Left cardiac atrium (tissue), 4 donors: ENCODE data around the gene CLEC18A. TPM values are rescaled to one million over a fixed set of nuclear protein-coding genes. Genes with fewer than 3 reads are reported as not detected.
"Not testable (repeated sequence)": the region's sequence is repeated elsewhere in the genome, so short reads cannot be mapped to it uniquely, and the experiment has no call there.

ENCODE experiments used
- ATAC-seq, 2 donors: fragments of 200-7000 bp; cut with Tn5 transposase; one replicate each; pipeline ENCODE4 v1.9.1; 2020; ENCODE audit warnings: mild to moderate bottlenecking in 2 of 2, moderate library complexity in 2 of 2
- DNase-seq: peaks from one replicate; pipeline ENCODE4 v3.0.0-alpha.2; 2020
- intact Hi-C, 2 donors: fragments of 100-400 bp; cut with DNase I; formaldehyde crosslinking; loops; one replicate each; pipeline versions ENCODE4 v1.14.1 to v1.15.1; 2022 to 2023
- long read RNA-seq: library from polyadenylated mRNA; unstranded; transcript quantifications from one replicate; pipeline ENCODE4 v2.0.0, GENCODE V29; 2021
- total RNA-seq, 2 donors: library from RNA; stranded (reverse); fragmentation: NEBNext Ultra II Directional; extraction: Animal tissue kit (Norgen Biotek cat#: 25700); gene quantifications; one replicate each; pipeline ENCODE4 v1.2.1, GENCODE V29; 2021
- donor health status: DM: no; HTN: yes; CAD: no.
- donor health status: DM: no; HTN: yes; CAD: no; lungs with severe emphysema.
- donor health status: DM: yes; HTN: yes; CAD: no.
- donor health status: Dilated cardiomyopathy.

Gene CLEC18A
- under 1 TPM; 0.21 to 0.24 TPM for total RNA-seq
- long read RNA-seq: 0 reads

DNA sequence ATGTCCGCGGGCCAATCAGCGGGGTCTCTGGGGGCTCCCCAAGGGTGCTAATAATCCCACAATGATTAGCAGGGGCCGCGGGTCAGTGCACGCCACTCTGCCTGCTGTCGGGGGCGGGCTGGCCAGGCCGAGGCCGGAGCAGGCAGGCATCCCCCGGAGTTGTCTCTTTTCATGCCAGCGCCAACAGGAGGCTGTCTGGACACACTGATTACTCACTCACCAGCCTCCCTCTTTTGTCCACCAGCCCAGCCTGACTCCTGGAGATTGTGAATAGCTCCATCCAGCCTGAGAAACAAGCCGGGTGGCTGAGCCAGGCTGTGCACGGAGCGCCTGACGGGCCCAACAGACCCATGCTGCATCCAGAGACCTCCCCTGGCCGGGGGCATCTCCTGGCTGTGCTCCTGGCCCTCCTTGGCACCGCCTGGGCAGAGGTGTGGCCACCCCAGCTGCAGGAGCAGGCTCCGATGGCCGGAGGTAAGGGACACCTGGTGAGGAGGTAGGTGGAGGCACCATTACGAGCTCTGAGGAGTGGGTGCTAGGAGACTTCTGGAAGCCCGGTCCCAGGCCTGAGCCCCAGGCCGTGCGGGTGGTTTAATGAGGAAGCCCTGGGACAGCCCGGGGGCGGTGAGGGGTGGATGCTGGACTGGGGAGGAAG is at the start of gene CLEC18A:
TSS of gene CLEC18A (plus strand) at position 318 of the 655 bp plus-strand sequence. CDS start at position 351, 33 bp downstream.
- intact Hi-C loops, DNase-seq: not testable (repeated sequence)
- ATAC-seq: peak; percentile 25 to 71

GRCh38 chr16:69903865-69904415 is 47.2 kb upstream of the CLEC18A start:
- ATAC-seq: no peak
- intact Hi-C loops: no loop called here
- no peak for DNase-seq

DNA sequence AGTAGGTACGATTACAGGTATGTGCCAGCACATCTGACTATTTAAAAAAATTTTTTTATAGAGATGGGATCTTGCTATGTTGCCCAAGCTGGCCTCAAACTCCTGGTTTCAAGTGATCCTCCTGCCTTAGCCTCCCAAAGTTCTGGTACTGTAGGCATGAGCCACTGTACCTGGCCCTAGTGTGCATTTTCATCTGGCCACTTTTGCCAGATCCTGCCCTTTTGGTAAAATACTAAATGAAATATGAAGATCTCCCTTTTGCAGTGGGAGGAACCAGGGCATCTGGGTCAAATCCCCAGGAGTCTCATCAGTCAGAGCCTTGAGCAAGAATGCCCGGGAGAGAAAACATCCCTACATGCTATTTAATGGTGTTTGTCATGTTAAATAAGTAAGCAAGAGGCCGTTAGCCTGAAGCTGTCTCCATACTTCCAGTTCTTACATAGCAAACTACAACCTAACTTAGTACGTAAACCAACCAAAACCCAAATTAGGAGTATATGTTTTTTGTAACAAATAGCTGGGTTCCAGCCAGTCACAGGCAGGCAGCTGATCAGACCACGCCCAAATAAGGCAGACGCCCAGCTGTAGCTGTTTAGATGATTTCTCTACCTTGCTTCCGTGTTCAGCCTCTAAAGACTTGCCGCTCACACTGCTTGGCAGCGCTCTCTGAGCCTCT is 46.5 kb upstream of the CLEC18A start:
- intact Hi-C loops: no loop called here
- no peak for DNase-seq
- ATAC-seq: no peak

DNA sequence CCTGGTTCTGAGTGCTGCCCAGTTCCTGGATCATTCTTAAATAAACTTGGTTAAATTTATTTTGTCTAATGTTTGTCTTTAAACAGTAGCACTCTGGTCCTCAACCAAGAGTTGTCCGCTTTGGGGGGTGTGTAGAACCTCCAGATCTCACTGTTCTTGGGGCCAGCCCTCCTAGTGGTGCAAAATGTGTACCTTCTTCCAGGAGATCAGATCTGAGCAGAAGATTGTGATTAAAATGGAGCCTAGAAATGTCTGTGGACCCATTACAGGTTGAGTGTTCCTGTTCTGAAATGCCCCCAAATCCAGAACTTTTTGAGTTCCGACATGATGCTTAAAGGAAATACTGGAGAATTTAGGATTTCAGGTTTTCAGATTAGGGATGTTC is 46.0 kb upstream of the CLEC18A start:
- no peak for ATAC-seq
- intact Hi-C loops: no loop called here
- DNase-seq: no peak

- intact Hi-C loops: no loop called here
- ATAC-seq (no peak), DNase-seq (no peak)
Observed at GRCh38 chr16:69906838-69907401, 44.2 kb upstream of the CLEC18A start.

- no peak for DNase-seq
- intact Hi-C loops: no loop called here
- ATAC-seq: no peak
Observed at GRCh38 chr16:69909043-69909442, 42.1 kb upstream of the CLEC18A start.

- intact Hi-C loops: no loop called here
- DNase-seq: no peak
- ATAC-seq: no peak
Observed at GRCh38 chr16:69909760-69910159, 41.4 kb upstream of the CLEC18A start.

- DNase-seq (no peak), ATAC-seq (no peak)
- intact Hi-C loops: no loop called here
Observed at GRCh38 chr16:69910964-69911363, 40.2 kb upstream of the CLEC18A start.

- intact Hi-C loops: no loop called here
- no peak for DNase-seq
- no peak for ATAC-seq
Observed at GRCh38 chr16:69916462-69916861, 34.7 kb upstream of the CLEC18A start.

- DNase-seq (no peak), ATAC-seq (no peak)
- intact Hi-C loops: no loop called here
Observed at GRCh38 chr16:69917311-69917710, 33.8 kb upstream of the CLEC18A start.

GRCh38 chr16:69917739-69918138 is 33.4 kb upstream of the CLEC18A start:
- DNase-seq (peak; percentile 54), ATAC-seq (peak; percentile 81 to 95)
- intact Hi-C loops: no loop called here

DNA sequence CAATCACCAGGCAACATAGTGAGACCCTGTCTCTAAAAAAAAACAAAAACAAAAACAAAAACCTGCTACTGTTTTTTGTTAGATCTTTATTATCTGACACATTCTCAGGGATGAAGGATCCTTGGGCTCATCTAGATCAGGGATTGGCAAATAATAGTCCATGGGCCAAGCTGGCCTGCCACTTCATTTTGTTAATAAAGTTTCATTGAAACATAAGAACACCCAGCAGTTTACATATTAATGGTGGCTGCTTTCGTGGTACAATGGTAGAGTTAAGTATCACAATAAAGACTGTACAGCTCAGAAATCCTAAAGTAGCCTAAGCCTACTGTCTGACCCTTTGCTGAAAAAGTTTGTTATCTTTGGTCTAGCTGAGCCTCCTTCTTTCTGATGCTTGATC is 32.9 kb upstream of the CLEC18A start:
- intact Hi-C loops: no loop called here
- DNase-seq: no peak
- no peak for ATAC-seq

DNA sequence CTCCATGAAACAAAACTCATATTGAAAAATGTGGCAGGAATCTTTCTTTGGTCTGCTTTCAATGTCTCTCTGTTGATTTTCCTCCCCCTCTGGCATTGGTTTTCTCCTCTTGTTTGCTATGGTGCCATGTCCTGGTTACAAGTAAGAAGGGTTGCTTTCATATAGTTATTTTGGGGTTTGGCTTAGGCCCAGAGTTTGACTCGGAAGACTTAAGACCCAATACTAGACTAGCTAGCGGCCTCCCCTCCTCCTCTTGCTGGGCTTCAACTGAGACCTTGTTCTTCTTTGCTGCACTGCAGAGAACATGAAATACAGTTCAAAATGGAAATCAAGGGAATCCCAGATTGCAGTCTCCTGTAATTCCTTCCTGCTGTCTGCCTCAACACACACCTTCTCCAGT is 30.0 kb upstream of the CLEC18A start:
- DNase-seq (no peak), ATAC-seq (no peak)
- intact Hi-C loops: no loop called here

DNA sequence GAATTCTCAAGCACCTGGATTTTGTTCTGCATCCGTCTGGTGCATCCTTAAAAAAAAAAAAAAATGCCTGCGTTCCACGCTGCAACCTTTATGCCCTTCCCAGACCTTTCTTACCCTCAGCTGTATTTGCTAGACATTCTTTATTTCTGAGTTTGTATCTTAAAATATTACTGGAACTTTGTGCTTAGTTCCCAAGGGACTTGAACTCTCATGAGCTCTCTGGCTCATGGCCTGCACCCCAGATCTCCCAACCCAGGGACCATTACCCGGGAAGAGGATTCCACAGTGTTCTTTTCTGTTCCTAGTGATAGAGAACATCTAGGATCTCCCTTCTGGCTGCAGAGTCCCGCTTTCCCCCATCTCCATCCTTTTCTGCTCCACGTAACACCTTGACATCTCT is 28.9 kb upstream of the CLEC18A start:
- DNase-seq (no peak), ATAC-seq (no peak)
- intact Hi-C loops: no loop called here

GRCh38 chr16:69924041-69924775 is 26.9 kb upstream of the CLEC18A start:
- no peak for ATAC-seq
- no peak for DNase-seq
- intact Hi-C loops: no loop called here

DNA sequence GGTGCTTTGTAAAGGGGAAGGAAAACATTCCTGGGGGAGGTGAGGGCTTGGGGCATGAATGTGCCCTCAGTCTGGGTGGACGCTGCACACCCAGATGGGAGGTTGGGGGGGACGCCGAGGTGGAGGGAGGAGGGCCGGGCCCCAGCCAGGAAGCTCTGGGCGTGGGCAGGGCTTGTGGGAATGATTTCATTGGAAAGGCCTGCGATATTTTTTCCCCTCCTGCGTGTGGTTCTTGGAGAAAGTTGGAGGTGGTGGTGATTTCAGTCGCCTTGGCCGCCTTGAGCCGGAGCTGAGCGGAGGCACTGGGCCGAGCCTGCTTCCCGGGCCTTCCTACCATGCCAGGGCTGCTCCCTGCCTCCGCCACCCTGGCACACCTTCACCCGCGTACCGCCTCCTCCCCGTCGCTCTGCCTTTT is 26.4 kb upstream of the CLEC18A start:
- DNase-seq: peak; percentile 84
- ATAC-seq: peak; percentile 74 to 90
- intact Hi-C loops: no loop called here

- DNase-seq (no peak), ATAC-seq (peak in 1 of 2 donors; percentile 10)
- intact Hi-C loops: no loop called here
Observed at GRCh38 chr16:69925311-69925710, 25.8 kb upstream of the CLEC18A start.

DNA sequence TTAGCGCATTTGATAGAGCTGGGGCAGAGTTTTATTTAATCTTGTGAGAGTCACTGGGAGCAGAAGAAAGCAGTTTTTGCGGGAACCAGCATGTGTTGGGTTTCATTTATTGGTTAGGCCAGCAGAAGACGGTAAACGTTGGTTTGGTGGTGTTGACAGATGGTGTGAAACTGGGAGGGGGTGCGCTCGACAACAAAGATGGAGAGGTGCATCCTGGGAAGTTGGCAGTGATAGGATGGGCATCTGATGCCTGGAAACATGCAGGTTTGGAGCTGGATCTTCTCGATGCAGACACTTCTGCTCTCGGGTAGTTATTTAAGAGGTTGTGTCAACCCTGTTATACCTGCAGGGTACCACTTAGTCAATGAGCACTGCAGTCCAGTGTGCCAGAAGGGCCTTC is 24.9 kb upstream of the CLEC18A start:
- DNase-seq: no peak

GRCh38 chr16:69927056-69927757 is 23.9 kb upstream of the CLEC18A start:
- intact Hi-C loops: no loop called here
- DNase-seq (peak; percentile 83), ATAC-seq (peak; percentile 68 to 77)

More for the DNA sequence above, 24.9 kb upstream of the CLEC18A start:
- intact Hi-C loops: no loop called here
- ATAC-seq: no peak
